ACC112 (cell line): ENCODE results near the gene HOXB6.
A peak's percentile ranks its signal among the peaks of the same experiment; 100 is the strongest.

Experiments used
- H2AFZ ChIP-seq: fragments of 200-600 bp; sonication (generic); one replicate; pipeline ENCODE4 v1.6.0; 2017; ENCODE audit warnings: antibody characterized with exemption, low read length; ENCODE audit not compliant: unreplicated experiment
- H3K27ac ChIP-seq: fragments of 200-600 bp; sonication (generic); 2 replicates; pipeline ENCODE4 v1.5.1; 2014; ENCODE audit warnings: low read depth, mild to moderate bottlenecking, antibody characterized with exemption, low read length, moderate library complexity
- H3K27me3 ChIP-seq: fragments of 200-600 bp; sonication (generic); 2 replicates; pipeline ENCODE4 v1.6.1; 2014; ENCODE audit warnings: mild to moderate bottlenecking, antibody characterized with exemption, low read length, moderate library complexity, mixed read lengths; ENCODE audit not compliant: insufficient read depth
- H3K36me3 ChIP-seq: fragments of 200-600 bp; sonication (generic); 2 replicates; pipeline ENCODE4 v1.6.1; 2016; ENCODE audit warnings: mild to moderate bottlenecking, antibody characterized with exemption, low read length, moderate library complexity, mixed read lengths; ENCODE audit not compliant: insufficient read depth
- H3K4me1 ChIP-seq: fragments of 200-600 bp; sonication (generic); one replicate; pipeline ENCODE4 v1.6.1; 2016; ENCODE audit warnings: low read length, mixed read lengths; ENCODE audit not compliant: insufficient read depth, unreplicated experiment, control insufficient read depth
- H3K4me3 ChIP-seq: fragments of 200-600 bp; sonication (generic); 2 replicates; pipeline ENCODE4 v1.5.1; 2014; ENCODE audit warnings: mild to moderate bottlenecking, low read depth, low read length
- H3K79me2 ChIP-seq: fragments of 200-600 bp; sonication (generic); one replicate; pipeline ENCODE4 v1.6.0; 2016; ENCODE audit warnings: low read length; ENCODE audit not compliant: control insufficient read depth, unreplicated experiment, insufficient read depth

Gene HOXB6

DNA sequence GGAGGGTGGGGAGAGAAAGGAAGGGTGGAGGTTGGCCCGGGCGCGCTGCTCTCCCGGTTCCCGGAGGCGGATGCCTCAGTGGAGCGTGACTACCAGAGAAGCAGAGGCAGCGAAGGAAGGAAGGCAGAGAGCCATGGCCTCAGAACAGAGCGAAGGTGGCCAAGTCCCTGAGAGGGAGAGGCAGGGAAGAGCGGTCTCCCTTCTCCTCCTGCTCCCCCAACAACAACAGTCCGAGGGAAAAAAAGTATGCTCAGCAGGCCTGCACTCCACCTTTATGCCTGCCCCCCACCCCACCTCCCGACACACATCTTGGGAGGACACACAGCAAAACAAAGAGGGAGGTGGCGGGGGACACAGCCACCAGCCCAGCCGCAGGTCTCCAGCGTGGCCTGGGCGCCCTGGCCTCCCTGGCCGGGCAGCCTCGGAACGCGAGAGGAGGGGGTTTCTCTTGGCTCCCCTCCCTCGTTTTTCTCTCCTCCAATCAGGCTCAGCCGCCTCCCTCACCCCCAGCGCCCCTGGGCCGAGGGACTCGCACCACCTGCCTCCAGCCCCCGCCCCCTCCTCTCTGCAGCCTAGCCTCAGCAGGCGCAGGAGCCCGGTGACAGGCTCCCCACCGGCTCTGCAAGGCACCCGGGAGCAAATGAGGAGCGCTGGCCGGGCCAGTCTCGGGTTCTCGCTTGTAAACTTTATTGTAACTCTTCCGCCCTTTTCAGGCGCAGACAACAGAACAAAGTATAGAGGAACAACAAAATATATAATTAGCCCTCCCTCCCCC, 7.1 kb upstream of the HOXB6 start:
- Histone ChIP-seq H3K4me3 (no peak overlapping the region), H3K36me3 (no peaks in the 10 kb centered on the region), H3K27me3 (peaks cover 98% of the 10 kb centered on the region), H3K79me2 (no peaks in the 10 kb centered on the region), H2AFZ (no peak overlapping the region), H3K27ac (no peak overlapping the region), H3K4me1 (no peaks in the 10 kb centered on the region)

DNA sequence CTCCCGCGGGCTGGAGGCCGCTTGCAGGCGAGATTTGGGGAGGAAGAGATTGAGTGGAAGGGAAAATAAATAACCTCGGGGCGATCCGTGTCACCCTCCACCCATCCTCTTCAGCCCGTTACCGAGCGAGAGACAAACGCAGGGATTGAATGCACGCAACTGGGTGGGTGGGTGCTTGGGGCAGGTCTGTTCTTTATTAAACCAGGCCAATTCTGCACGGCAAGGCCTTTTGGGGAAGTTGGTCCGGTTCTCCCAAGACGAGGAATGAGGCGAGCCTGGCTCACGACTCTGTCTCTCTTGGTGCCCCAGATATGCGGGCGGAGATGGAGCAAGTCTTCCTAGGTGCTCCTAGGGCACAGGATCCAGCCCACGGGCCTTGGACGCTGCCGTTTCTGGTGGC, 6.4 kb upstream of the HOXB6 start:
- Histone ChIP-seq H3K4me1 (no peaks in the 10 kb centered on the region), H3K36me3 (no peaks in the 10 kb centered on the region), H3K27ac (no peak overlapping the region), H3K4me3 (no peak overlapping the region), H2AFZ (no peak overlapping the region), H3K79me2 (no peaks in the 10 kb centered on the region), H3K27me3 (peaks cover 98% of the 10 kb centered on the region)

DNA sequence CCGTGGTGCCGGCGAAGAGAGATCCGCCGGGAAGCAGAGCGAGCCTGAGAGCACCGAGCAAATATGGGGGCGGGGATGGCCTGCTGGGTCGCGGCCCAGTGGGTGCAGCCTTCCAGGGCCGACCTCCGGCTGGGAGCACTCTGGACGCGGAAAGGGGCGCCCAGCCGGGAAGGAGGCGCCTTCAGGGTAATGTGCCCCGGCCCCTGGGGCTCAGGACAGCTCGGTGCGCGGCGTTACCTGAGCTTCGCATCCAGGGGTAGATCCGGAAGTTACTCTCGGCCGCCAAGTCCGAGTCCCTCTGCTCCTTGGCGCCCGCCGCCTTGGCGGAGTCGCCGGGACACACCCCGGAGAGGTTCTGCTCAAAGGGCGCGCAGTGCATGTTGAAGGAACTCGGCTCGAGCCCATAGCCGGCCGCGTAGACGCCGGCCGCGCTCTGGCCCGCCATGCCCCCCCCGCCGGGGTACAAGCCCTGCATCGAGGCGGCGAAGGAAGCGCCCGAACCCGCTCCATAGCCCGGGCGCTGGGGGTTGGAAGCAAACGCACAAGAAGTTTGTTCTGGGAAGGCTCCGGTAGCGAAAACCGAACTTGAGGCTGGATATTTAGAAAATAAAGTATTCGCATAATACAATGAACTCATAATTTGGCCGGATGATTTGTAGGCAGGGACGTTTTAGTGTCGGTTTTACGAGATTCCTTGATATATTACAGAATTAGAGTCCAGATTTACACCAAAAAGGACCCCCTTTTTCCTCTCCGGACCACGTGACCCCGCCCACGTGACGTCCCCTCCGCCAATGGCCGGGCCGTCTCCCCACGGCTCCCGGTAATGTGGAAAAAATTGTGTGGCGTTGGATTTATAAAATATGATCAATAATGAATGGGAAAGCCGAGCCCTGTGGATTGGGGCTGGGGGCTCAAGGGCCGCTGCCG, 5.8 kb upstream of the HOXB6 start, which contains the start of gene HOXB7:
HOXB7 (minus strand) TSS at position 736 of the 930 bp plus-strand sequence; CDS start at position 637, 99 bp downstream.
- Histone ChIP-seq H3K27ac (no peak within 1 kb of the TSS), H3K27me3 (peaks cover 98% of the 10 kb centered on the region), H3K4me3 (0 out of 2 replicates have a peak within 1 kb of the TSS, but pooled peaks have one; percentile 17), H3K79me2 (no peaks in the 10 kb centered on the region), H3K4me1 (no peaks in the 10 kb centered on the region), H2AFZ (no peak within 1 kb of the TSS), H3K36me3 (no peaks in the 10 kb centered on the region)

DNA sequence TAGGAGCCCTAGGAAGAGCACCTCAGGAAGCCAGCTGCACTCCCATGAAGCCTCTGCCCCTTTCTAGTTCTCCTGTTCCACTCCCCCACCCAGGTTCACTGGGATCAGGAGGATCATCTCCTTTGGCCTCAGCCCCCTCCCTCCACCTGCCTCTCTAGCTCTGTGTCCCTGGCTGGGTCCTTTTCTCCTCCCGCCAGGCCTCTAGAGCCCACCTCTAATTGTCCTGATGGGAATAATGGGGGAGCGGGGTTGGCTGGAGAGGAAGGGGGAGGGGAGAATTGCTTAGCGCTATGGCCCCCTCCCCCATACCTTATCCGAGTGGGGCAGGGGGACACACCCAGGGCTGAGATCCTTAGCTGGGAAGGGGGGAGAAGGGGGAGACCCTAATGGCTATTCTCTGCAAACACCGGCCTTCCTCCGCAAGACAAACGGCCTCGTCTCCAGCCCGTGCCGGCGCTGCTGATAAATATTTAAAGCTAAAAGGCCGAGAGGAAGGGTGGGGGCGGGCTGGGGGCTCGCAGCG, 5.0 kb upstream of the HOXB6 start:
- Histone ChIP-seq H3K4me1 (no peaks in the 10 kb centered on the region), H3K79me2 (no peaks in the 10 kb centered on the region), H3K27ac (no peak overlapping the region), H3K36me3 (no peaks in the 10 kb centered on the region), H3K27me3 (peaks cover 98% of the 10 kb centered on the region), H3K4me3 (no peak overlapping the region), H2AFZ (no peak overlapping the region)

DNA sequence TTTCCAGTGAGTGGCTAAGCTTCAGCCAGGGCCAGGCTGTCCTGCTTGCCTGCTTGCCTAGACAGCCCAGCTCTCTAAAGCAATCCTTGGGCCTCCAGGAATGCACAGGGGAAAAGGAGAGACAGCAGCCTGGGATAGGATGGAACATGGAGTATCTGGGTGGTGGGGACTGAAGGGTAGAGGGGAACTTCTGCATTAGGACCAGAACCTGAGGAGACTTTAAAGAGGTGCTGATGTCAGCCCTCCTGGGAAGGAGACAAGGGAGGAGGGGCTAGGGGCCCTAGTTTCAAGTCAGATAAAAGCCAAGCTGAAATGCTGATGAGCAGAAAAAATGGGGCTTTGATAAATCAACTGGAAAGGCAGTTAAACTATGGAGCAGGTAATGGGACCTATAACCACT, 4.2 kb upstream of the HOXB6 start:
- Histone ChIP-seq H3K4me3 (no peak overlapping the region), H3K27me3 (peaks cover 98% of the 10 kb centered on the region), H3K79me2 (no peaks in the 10 kb centered on the region), H3K27ac (no peak overlapping the region), H3K4me1 (no peaks in the 10 kb centered on the region), H3K36me3 (no peaks in the 10 kb centered on the region), H2AFZ (no peak overlapping the region)

DNA sequence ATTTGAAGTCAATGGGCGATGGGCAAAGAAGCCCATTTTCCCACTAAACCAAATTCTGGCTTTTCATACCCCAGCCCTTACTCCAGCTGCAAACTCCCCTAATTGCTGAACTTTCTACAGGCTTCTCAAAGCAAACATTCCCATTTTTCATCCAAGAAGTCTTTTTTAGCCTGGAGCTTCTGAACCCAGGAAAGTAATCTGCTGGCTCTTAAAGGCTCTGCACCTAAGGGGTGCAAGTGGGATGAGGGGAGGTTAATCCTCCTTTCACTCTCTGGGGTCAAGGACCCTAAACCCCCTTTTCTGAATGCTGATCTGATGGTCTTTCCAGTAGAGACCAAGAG, 3.7 kb upstream of the HOXB6 start:
- peaks cover 98% of the 10 kb centered on the region for H3K27me3 ChIP-seq
- H3K27ac ChIP-seq: no peak overlapping the region
- H3K36me3 ChIP-seq: no peaks in the 10 kb centered on the region
- no peak overlapping the region for H3K4me3 ChIP-seq
- no peaks in the 10 kb centered on the region for H3K79me2 ChIP-seq
- H3K4me1 ChIP-seq: no peaks in the 10 kb centered on the region
- H2AFZ ChIP-seq: no peak overlapping the region

DNA sequence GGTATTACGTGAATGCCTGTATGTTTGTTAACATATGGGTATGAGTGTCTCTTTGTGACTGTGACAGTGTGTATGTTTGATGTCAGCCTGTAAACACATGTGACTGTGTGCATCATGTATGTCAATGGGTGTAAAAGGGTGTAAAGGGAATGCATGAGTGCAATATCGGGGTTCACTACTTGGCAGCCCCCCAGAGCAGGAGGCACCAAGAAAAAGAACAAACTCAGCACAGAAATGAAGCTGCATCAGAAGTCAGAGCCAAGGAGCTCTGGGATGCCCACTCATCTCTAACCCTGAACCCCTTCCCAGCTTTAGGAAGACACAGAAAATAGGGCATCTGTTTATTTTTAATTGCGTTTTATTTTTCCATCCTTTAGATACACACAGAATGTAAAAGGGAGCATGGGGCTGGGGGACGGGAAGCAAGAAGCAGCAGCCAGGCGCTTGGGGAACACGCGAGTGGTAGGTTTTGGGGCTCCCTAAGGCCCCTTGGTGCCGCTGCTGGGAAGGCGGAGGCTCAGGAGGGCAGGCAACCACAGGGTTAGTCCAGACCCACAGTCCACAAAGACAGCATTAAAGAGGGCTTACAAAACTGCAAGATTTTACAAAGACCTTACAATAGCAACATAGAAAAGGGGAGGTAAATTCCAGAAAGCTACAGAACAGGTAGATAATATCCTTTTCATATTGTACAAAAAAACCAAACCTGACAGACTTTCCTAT, 2.3 kb upstream of the HOXB6 start:
- Histone ChIP-seq H3K27me3 (peaks cover 98% of the 10 kb centered on the region), H3K4me1 (no peaks in the 10 kb centered on the region), H3K36me3 (no peaks in the 10 kb centered on the region), H3K27ac (no peak overlapping the region), H2AFZ (no peak overlapping the region), H3K79me2 (no peaks in the 10 kb centered on the region), H3K4me3 (no peak overlapping the region)

DNA sequence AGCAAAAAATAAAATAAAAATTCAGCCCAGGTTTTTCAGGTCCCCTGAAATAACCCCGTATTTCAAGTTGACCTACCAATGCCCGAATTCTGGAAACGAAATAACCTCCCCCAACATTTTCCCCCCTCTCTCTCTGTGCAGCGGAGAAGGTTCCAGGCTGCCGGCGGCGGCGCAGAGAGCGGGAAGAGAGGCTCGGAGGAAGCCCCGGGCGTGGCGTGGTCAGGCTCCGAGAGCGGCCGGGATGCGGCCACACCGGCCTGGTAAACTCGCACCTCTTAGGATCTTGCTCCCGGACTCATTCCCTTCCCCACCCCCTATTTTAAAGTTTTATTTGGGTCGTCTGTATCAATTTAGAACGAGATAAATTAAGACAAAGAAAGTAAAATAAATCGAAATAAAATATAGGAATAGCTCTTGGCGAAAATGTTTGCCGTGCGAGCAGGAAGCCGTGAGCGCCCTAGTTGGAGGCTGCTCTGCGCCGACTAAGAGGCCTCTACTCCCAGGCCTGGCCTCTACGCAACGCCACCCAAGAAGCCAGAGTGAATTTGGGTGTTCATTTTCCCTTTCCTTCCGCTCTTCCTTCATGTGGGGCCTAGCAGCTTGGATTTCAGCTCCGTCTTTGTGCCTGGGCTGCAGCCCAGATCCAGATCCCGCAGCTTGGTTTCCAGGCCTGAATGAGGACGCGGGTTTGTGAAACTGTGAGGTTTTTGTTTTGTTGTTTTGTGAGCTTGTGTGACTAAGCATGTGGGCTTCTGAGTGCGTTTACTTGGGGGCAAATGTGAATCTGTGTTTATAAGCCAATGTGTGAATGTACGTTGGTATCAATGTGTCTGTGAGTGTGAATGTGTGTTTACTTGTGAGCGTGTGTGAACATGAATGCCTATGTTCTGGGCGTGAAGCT, 1.5 kb upstream of the HOXB6 start:
- Histone ChIP-seq H3K79me2 (no peaks in the 10 kb centered on the region), H3K27ac (no peak overlapping the region), H3K36me3 (no peaks in the 10 kb centered on the region), H2AFZ (no peak overlapping the region), H3K4me3 (no peak overlapping the region), H3K27me3 (peaks cover 98% of the 10 kb centered on the region), H3K4me1 (no peaks in the 10 kb centered on the region)

DNA sequence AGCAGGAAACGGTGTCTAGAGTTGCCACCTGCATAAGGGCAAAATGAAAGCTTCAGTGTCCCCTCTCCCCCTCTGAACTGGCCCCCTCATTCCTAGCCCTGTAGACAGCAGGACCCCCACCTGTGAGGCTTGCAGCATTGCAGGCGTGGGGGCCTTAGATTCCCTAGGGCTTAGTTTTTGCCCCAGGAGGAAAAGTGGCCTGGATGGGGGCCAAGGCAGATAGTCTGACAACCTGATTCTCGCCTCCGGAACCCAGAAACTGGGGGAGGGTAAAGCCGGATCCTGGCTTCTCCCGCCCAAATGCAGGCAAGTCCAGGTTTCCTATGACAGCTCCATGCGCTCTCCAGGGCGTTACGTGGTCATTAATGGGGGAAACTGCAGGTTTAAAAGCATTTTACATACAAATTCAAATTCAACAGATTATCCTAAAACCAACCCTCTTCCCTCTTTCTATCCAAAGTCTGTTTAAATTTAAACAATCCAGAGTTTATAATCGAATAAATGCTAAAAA, 678 bp upstream of the HOXB6 start:
- H3K79me2 ChIP-seq: no peaks in the 10 kb centered on the region
- peaks cover 98% of the 10 kb centered on the region for H3K27me3 ChIP-seq
- no peak overlapping the region for H2AFZ ChIP-seq
- no peaks in the 10 kb centered on the region for H3K36me3 ChIP-seq
- H3K27ac ChIP-seq: no peak overlapping the region
- H3K4me3 ChIP-seq: no peak overlapping the region
- no peaks in the 10 kb centered on the region for H3K4me1 ChIP-seq
